Measurements from ENCODE around the gene SEMA4G.

The SEMA4G gene

GRCh38 chr10:101008823-101009423 is 39.6 kb downstream of the SEMA4G start:
- DNase-seq = no peak

DNA sequence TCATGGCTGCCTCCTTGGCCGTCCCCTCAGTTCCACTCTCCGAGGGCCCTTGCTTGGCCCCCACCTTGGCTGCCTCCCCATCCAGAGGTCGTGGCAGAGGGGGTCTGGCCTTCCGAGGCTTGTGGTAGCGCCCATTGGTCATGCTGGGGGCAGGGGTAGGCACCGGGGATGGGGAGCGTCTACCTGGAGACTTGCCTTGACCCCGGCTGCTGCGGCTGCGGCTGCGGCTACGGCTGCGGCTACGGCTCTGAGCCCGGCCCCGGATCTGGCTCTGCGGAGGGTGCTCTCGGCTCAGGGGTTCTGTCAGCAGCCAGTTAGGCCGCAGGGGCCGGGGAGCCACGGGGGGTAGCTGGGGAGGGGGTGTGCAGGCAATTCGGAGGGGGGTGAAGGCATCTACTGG is 41.0 kb downstream of the SEMA4G start:
- no peak for DNase-seq

- DNase-seq = no peak
Measured at GRCh38 chr10:101011517-101012423, 42.5 kb downstream of the SEMA4G start.

- DNase-seq = peak; percentile 82
Measured at GRCh38 chr10:101012525-101013364, 43.4 kb downstream of the SEMA4G start.

- no peak for DNase-seq
Measured at GRCh38 chr10:101013365-101013825, 44.1 kb downstream of the SEMA4G start.

- peak; percentile 84 to 87 for DNase-seq
Measured at GRCh38 chr10:101014230-101014884, 45.1 kb downstream of the SEMA4G start.

GRCh38 chr10:101014966-101015581 is 45.8 kb downstream of the SEMA4G start:
- peak in 1 of 2 donors; percentile 19 for DNase-seq

DNA sequence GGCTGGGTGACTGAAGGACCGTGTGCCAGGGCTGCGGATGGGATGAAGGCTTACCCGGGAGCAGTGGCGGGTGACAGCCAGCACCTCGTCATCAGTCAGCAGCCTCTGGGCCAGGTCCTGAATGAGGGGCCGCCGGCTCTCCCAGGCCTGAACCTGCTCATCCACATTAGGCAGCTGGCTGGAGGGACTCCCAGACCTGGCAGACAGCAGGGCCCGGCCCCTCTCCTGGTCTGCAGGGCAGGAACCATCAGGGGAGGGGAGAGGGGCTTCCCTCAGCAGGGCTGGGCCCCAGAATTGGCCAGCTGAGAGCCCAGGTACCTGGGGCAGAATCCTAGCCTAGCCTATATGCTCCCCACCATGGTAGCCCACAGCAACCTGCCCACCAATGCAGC is 46.3 kb downstream of the SEMA4G start:
- DNase-seq = no peak

DNA sequence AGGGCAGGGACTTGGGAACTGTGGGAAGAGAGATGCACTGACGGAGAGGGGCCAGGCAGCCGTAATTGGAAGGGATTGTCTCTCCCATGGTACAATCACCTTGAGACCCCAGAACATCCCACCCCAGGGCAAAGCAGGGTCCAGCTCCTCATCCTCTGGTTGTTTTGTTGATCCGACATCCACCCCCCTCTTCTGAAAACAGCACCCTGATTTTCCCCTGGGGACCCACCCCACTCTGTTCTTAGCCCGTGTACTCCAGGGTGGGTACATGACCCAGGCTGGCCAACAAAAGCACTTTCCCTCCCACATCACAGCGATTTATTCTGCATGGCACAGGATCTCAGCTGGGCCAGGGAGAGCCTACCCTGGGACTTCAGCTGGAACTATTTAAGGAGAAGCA is 47.5 kb downstream of the SEMA4G start:
- no peak for DNase-seq

- no peak for DNase-seq
Measured at GRCh38 chr10:101018118-101018599, 48.9 kb downstream of the SEMA4G start.

DNA sequence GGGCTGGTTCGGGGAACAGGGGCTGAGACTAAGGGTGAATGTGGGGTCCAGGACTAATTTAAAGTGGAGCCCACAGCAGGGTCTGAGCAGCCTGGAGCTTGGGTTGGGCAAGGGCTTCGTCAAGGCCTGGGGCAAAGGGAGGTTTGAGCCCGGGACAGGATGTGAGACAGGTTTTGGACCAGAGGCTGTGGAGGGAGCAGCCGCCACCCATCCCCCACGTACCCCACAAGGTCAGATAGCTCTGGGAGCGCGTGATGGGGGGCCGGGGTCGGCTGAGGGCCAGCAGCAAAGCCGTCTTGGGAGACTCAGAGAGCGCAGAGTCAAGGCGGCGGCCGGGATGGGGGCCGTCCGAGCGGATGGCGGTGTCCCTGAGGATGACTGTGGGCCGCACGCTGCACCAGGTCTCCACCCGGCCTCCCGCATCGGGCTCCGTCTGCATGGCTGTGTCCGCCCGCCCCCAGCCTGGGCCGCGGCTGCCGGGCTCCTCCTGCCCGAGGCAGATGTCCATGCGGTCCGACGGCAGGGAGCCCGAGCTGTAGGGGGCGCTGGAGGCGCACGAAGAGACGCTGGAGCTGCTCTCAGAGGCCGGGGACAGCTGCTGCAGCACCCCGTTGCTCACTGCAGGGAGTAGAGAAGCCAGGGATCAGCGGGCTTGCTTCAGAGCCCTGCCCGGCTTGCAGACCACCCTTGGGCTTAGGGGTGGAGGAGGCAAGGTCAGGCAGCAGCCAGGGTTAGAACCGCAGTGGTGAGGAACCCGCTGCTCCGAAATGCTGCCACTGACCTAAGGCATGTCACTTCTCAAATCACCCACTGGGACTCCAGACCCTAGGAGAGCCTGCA is 49.5 kb downstream of the SEMA4G start:
- peak; percentile 83 for DNase-seq
